GM10248 (cell line): ENCODE data around the gene CNTNAP2.

Experiments
- CTCF ChIA-PET: fragments of 300-600 bp; sonication (Branson Sonifier 250); formaldehyde crosslinking; extraction: SDS; loops from one replicate; lab custom pipeline; 2021; ENCODE audit warnings: antibody characterized with exemption; lab: Yijun Ruan, JAX
- POLR2A ChIA-PET: fragments of 350-650 bp; sonication (Branson Sonifier 250); formaldehyde crosslinking; extraction: SDS; loops from one replicate; lab custom pipeline; 2020; ENCODE audit warnings: antibody characterized with exemption; lab: Yijun Ruan, JAX
- DNase-seq: peaks from one replicate; pipeline ENCODE4 v3.0.0; 2012; ENCODE audit errors: extremely low spot score
- TF ChIP-seq, protein P1 (sequence below): IDR thresholded peaks from 2 replicates; pipeline ENCODE4 v1.5.1; 2012; ENCODE audit warnings: mild to moderate bottlenecking, low read depth; ENCODE audit errors: extremely low read depth, missing control alignments, control extremely low read depth

CNTNAP2 gene

DNA sequence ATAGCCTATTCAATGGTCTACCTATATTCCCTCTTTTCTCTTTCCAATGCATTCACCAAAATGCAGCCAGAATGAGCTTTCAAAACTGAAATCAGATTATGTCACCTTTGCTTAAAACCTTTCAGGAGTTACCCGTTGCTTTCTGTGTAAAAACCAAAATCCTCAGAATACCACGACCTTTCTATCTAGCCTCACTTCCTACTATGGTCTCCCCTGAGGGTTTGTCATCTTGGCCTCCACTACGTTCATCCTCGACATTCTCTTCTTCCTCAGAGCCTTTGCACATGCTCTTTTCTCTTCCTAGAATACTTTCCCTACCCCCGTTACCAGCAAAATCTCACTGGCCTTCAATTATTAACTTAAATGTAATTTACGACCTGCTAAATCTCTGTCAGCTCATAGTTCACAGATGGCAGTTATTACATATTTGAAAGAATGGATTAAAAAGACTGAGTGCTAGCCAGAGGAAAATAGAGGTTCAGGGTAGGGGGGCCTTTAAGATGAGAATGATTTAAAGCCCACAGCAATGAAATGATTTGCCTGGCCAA is 2093.1 kb downstream of the CNTNAP2 start:
- TF ChIP-seq, protein P1, sequence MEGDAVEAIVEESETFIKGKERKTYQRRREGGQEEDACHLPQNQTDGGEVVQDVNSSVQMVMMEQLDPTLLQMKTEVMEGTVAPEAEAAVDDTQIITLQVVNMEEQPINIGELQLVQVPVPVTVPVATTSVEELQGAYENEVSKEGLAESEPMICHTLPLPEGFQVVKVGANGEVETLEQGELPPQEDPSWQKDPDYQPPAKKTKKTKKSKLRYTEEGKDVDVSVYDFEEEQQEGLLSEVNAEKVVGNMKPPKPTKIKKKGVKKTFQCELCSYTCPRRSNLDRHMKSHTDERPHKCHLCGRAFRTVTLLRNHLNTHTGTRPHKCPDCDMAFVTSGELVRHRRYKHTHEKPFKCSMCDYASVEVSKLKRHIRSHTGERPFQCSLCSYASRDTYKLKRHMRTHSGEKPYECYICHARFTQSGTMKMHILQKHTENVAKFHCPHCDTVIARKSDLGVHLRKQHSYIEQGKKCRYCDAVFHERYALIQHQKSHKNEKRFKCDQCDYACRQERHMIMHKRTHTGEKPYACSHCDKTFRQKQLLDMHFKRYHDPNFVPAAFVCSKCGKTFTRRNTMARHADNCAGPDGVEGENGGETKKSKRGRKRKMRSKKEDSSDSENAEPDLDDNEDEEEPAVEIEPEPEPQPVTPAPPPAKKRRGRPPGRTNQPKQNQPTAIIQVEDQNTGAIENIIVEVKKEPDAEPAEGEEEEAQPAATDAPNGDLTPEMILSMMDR: no peak
- ChIA-PET CTCF (interaction anchor here (1.8 kb wide), 1 partner anchor 9 kb away, joined by 3 read pairs; no protein-coding TSS in a partner anchor), POLR2A (no interaction called here)
- no peak for DNase-seq

DNA sequence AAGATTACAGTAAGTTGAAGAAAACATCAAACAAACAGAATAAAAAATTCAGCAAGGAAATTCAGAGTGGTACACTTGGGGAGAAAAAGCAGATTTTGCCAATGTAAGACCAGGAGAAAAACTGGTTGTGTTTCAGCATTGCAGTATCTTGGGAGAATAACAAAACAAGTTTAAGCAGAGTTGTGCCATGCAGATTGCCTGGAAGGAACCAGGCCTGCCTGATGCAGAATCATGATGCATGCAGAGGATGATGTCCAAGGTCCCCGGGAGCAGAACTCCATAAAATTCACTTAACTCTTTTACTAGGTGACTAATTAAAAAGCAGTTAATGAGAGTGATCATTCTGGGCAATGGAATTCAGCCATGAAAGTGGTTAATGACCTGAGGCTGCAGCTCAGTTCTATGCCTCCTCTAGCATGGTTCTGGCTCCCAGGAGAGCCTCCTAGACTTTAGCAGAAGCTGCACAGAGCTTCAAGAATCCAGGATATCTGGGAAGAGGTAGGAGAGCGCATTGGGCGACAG is 2094.3 kb downstream of the CNTNAP2 start:
- ChIA-PET CTCF (interaction anchor here (0.9 kb wide), 1 partner anchor 10 kb away, joined by 4 read pairs; no protein-coding TSS in a partner anchor), POLR2A (no interaction called here)
- DNase-seq: no peak
- TF ChIP-seq, protein P1: no peak

DNA sequence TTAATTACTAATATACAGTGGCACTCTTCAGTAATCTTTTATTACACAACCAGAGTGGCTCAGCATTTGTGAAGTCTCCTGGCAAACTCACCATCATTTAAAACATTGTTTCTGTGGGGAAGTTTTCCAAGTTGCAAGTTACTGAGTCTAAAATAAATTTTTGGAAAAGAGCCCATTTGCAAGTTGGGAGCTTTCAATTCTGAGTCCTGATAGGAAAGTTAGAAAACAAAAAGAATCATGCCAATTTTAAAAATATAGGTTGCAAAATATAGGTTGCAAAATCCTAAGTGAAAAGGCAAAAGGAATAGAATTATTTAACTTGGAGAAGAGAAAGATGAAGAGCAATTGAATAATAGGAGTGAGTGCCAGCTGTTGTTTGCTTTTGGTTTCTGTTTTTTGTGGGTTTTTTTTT is 2095.1 kb downstream of the CNTNAP2 start:
- TF ChIP-seq, protein P1: no peak
- no peak for DNase-seq
- ChIA-PET POLR2A (no interaction called here), CTCF (no interaction called here)

DNA sequence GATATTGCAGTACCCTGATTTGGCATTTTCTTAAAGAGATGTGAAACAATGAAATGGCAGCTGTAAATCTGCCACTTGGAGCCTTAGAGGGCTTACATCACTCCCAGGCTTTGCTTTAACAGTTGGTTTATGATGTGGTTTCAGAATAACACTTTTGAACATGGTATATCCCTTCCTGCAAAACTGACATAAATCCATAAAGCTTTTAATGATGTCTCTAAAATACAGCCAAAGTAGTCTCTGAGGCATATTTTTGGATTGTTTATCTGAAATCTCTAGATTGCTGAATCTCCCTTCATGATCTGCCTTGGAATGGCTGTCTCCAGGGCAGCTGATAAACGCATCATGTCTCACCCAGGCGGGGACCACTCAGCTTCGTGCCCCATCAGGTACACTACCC is 2096.1 kb downstream of the CNTNAP2 start:
- no peak for DNase-seq
- TF ChIP-seq, protein P1: no peak
- POLR2A ChIA-PET: no interaction called here
- CTCF ChIA-PET: interaction anchor here (1.0 to 1.5 kb wide), 2 partner anchors 25 to 30 kb away, joined by 3 read pairs; no protein-coding TSS in a partner anchor

DNA sequence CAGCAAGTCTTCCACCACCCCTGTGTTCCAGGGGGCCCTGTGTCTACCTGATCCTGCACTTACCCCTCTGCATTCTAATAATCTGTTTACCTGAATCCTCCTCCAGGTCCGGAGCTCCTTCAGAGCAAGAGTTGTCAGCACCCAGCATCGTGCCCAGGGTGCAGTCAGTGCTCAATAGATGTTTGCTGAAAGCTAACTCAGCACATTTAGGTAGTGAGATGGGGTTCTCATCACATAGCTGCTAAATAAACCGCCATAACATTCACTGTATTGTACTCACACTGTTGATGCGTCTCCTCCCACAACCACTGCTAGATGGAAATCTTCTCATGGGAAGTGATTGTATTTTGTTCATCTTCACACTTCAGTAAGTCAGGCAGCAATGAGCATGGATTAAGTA is 2097.5 kb downstream of the CNTNAP2 start:
- TF ChIP-seq, protein P1: no peak
- DNase-seq: no peak
- CTCF ChIA-PET: interaction anchor here (1.1 to 1.5 kb wide), 2 partner anchors 27 to 28 kb away, joined by 3 to 4 read pairs; no protein-coding TSS in a partner anchor
- POLR2A ChIA-PET: no interaction called here

DNA sequence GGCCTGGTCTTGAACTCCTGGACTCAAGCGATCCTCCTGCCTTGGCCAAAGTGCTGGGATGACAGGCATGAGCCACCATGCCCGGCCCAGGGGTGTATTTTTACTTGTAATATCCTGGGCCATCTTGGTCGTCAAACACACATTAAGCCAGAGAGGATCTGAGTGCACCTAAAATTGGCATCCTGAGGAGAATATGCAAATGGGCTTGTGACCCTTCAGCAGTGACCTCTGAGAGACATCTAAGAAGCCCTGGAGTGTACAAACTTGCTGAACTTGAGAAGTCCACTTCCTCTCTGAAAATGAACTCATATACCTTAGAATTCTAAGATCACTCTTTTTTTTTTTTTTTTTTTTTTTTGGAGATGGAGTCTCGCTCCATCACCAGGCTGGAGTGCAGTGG is 2102.0 kb downstream of the CNTNAP2 start:
- CTCF ChIA-PET: interaction anchor here (1.5 kb wide), 1 partner anchor 9 kb away, joined by 3 read pairs; no protein-coding TSS in a partner anchor
- TF ChIP-seq, protein P1: no peak

More for the DNA sequence above, 2102.0 kb downstream of the CNTNAP2 start:
- DNase-seq: no peak
- POLR2A ChIA-PET: no interaction called here
